Activated T-helper 1 cell treated with anti-CD3 and anti-CD28 coated beads, Interleukin-12 subunit alpha, Interleukin-12 subunit beta, Interleukin-2, Interleukin-4 antibody, amounts not matched to agents 30 ng/mL and 10 ng/mL and 1 ng/mL, durations not matched to agents 14 hours and 24 hours and 36 hours (primary cell): ENCODE data around the gene CDK16. TPM values are rescaled to one million over a fixed set of nuclear protein-coding genes. Genes with fewer than 3 reads are reported as not detected.

Source experiments
- DNase-seq: peaks from one replicate; pipeline ENCODE4 v3.0.0; 2021; ENCODE audit warnings: low spot score
- H3K27ac Mint-ChIP-seq: one replicate; pipeline ENCODE4 v1.8.0; 2021; ENCODE audit warnings: mild to moderate bottlenecking, mixed read lengths
- H3K27me3 Mint-ChIP-seq: one replicate; pipeline ENCODE4 v1.8.0; 2022; ENCODE audit warnings: mild to moderate bottlenecking, moderate library complexity, mixed read lengths; ENCODE audit not compliant: insufficient read depth
- H3K36me3 Mint-ChIP-seq: one replicate; pipeline ENCODE4 v1.8.0; 2021; ENCODE audit warnings: low read depth, mixed read lengths
- H3K4me1 Mint-ChIP-seq: one replicate; pipeline ENCODE4 v1.8.0; 2021; ENCODE audit warnings: low read depth, mixed read lengths
- H3K4me3 Mint-ChIP-seq: one replicate; pipeline ENCODE4 v1.8.0; 2021; ENCODE audit warnings: mild to moderate bottlenecking, moderate library complexity, mixed read lengths
- H3K9me3 Mint-ChIP-seq: one replicate; pipeline ENCODE4 v1.8.0; 2021; ENCODE audit warnings: mixed read lengths
- intact Hi-C: fragments of 100-400 bp; cut with micrococcal nuclease; formaldehyde crosslinking; loops from one replicate; pipeline ENCODE4 v1.15.1; 2024
- total RNA-seq: library from RNA; stranded (reverse); gene quantifications from 2 replicates; pipeline ENCODE4 v1.2.3, GENCODE V29; 2022

Gene CDK16
- total RNA-seq, 1 donor from 2014 or later, result 56.4 TPM

GRCh38 chrX:47216393-47216925, 2.0 kb upstream of the CDK16 start:
- Mint-ChIP-seq H3K9me3 (no peaks in the 10 kb centered on the region), H3K27me3 (no peaks in the 10 kb centered on the region)
- intact Hi-C loops, result loop anchor here (5.0 kb wide), 2 partner anchors 379 to 1261 kb away; partner anchors contain the start of genes FTSJ1 and RP2

GRCh38 chrX:47217121-47217851, 1.2 kb upstream of the CDK16 start:
- intact Hi-C loops, result loop anchor here (1.0 to 5.0 kb wide), 7 partner anchors 72 to 1260 kb away; partner anchors contain the start of genes ARAF, FTSJ1, RBM10 and RP2
- peaks cover 41% of the 10 kb centered on the region for H3K4me1 Mint-ChIP-seq
- H3K27ac Mint-ChIP-seq, result peak overlapping the region; percentile 97
- H3K4me3 Mint-ChIP-seq, result peak overlapping the region; percentile 90
- DNase-seq, result no peak
- peaks cover 36% of the 10 kb centered on the region for H3K36me3 Mint-ChIP-seq
- H3K27me3 Mint-ChIP-seq, result no peaks in the 10 kb centered on the region
- H3K9me3 Mint-ChIP-seq, result no peaks in the 10 kb centered on the region

More at GRCh38 chrX:47216393-47216925, 2.0 kb upstream of the CDK16 start:
- peaks cover 44% of the 10 kb centered on the region for H3K36me3 Mint-ChIP-seq
- DNase-seq, result no peak
- peaks cover 41% of the 10 kb centered on the region for H3K4me1 Mint-ChIP-seq
- peak overlapping the region; percentile 97 for H3K27ac Mint-ChIP-seq
- H3K4me3 Mint-ChIP-seq, result peak overlapping the region; percentile 90

GRCh38 chrX:47217852-47218279, 615 bp upstream of the CDK16 start:
- intact Hi-C loops, result loop anchor here (1.0 to 5.0 kb wide), 10 partner anchors 15 to 1259 kb away; partner anchors contain the start of genes ARAF, FTSJ1, RBM10 and RP2
- Mint-ChIP-seq H3K4me3 (peak overlapping the region; percentile 90), H3K27me3 (no peaks in the 10 kb centered on the region), H3K9me3 (no peaks in the 10 kb centered on the region), H3K36me3 (peaks cover 32% of the 10 kb centered on the region), H3K27ac (peak overlapping the region; percentile 97), H3K4me1 (peaks cover 41% of the 10 kb centered on the region)
- peak; percentile 92 for DNase-seq

GRCh38 chrX:47218920-47219815, 687 bp downstream of the CDK16 start:
- no peaks in the 10 kb centered on the region for H3K9me3 Mint-ChIP-seq
- no peaks in the 10 kb centered on the region for H3K27me3 Mint-ChIP-seq
- peak overlapping the region; percentile 86 for H3K4me3 Mint-ChIP-seq
- peak overlapping the region; percentile 86 for H3K27ac Mint-ChIP-seq
- intact Hi-C loops, result loop anchor here (1.0 to 5.0 kb wide), 5 partner anchors 14 to 1258 kb away; partner anchors contain the start of genes FTSJ1, RP2, UBA1 and USP11
- H3K36me3 Mint-ChIP-seq, result peaks cover 28% of the 10 kb centered on the region
- DNase-seq, result peak; percentile 42
- H3K4me1 Mint-ChIP-seq, result peaks cover 41% of the 10 kb centered on the region

- no peaks in the 10 kb centered on the region for H3K27me3 Mint-ChIP-seq
- peaks cover 30% of the 10 kb centered on the region for H3K4me1 Mint-ChIP-seq
- intact Hi-C loops, result no loop called here
- peaks cover 18% of the 10 kb centered on the region for H3K36me3 Mint-ChIP-seq
- DNase-seq, result no peak
- no peaks in the 10 kb centered on the region for H3K9me3 Mint-ChIP-seq
- H3K4me3 Mint-ChIP-seq, result peak overlapping the region; percentile 15
- H3K27ac Mint-ChIP-seq, result no peak overlapping the region
Measured at GRCh38 chrX:47221756-47222155, 3.3 kb downstream of the CDK16 start.

GRCh38 chrX:47222751-47223350, 4.4 kb downstream of the CDK16 start:
- no peak for DNase-seq
- Mint-ChIP-seq H3K27ac (no peak overlapping the region), H3K4me1 (peaks cover 22% of the 10 kb centered on the region), H3K9me3 (no peaks in the 10 kb centered on the region), H3K27me3 (no peaks in the 10 kb centered on the region), H3K4me3 (no peak overlapping the region), H3K36me3 (peaks cover 19% of the 10 kb centered on the region)
- intact Hi-C loops, result no loop called here

- DNase-seq, result no peak
- Mint-ChIP-seq H3K9me3 (no peaks in the 10 kb centered on the region), H3K4me3 (no peak overlapping the region), H3K27ac (no peak overlapping the region), H3K36me3 (peaks cover 19% of the 10 kb centered on the region), H3K4me1 (peaks cover 22% of the 10 kb centered on the region), H3K27me3 (no peaks in the 10 kb centered on the region)
- intact Hi-C loops, result no loop called here
Measured at GRCh38 chrX:47223476-47224250, 5.2 kb downstream of the CDK16 start.

- no peak overlapping the region for H3K4me3 Mint-ChIP-seq
- no peaks in the 10 kb centered on the region for H3K9me3 Mint-ChIP-seq
- intact Hi-C loops, result no loop called here
- H3K4me1 Mint-ChIP-seq, result peaks cover 19% of the 10 kb centered on the region
- peaks cover 23% of the 10 kb centered on the region for H3K36me3 Mint-ChIP-seq
- no peak overlapping the region for H3K27ac Mint-ChIP-seq
- DNase-seq, result no peak
- no peaks in the 10 kb centered on the region for H3K27me3 Mint-ChIP-seq
Measured at GRCh38 chrX:47224266-47224895, 5.9 kb downstream of the CDK16 start.

- Mint-ChIP-seq H3K27ac (no peak overlapping the region), H3K4me1 (peaks cover 15% of the 10 kb centered on the region), H3K36me3 (peaks cover 22% of the 10 kb centered on the region), H3K9me3 (no peaks in the 10 kb centered on the region), H3K27me3 (no peaks in the 10 kb centered on the region), H3K4me3 (no peak overlapping the region)
- intact Hi-C loops, result no loop called here
- DNase-seq, result no peak
Measured at GRCh38 chrX:47224896-47225290, 6.4 kb downstream of the CDK16 start.

GRCh38 chrX:47226071-47226470, 7.6 kb downstream of the CDK16 start:
- peaks cover 7% of the 10 kb centered on the region for H3K4me1 Mint-ChIP-seq

GRCh38 chrX:47226531-47227333, 8.3 kb downstream of the CDK16 start:
- no peak for DNase-seq
- no peak overlapping the region for H3K4me3 Mint-ChIP-seq
- H3K27ac Mint-ChIP-seq, result peak overlapping the region; percentile 44
- peaks cover 23% of the 10 kb centered on the region for H3K36me3 Mint-ChIP-seq
- intact Hi-C loops, result no loop called here
- peaks cover 5% of the 10 kb centered on the region for H3K4me1 Mint-ChIP-seq
- no peaks in the 10 kb centered on the region for H3K9me3 Mint-ChIP-seq
- H3K27me3 Mint-ChIP-seq, result no peaks in the 10 kb centered on the region

More at GRCh38 chrX:47226071-47226470, 7.6 kb downstream of the CDK16 start:
- no peak for DNase-seq
- Mint-ChIP-seq H3K27ac (no peak overlapping the region), H3K27me3 (no peaks in the 10 kb centered on the region), H3K9me3 (no peaks in the 10 kb centered on the region), H3K4me3 (no peak overlapping the region), H3K36me3 (peaks cover 23% of the 10 kb centered on the region)
- intact Hi-C loops, result no loop called here
